ENCODE measurements around the gene TSC22D4. TPM values are rescaled to one million over a fixed set of nuclear protein-coding genes. Genes with fewer than 3 reads are reported as not detected.

TSC22D4 gene
- polyA plus RNA-seq, 2 of the 4 experiments (the other 2 are of a cell fraction): 7.9 to 28.9 TPM

DNA sequence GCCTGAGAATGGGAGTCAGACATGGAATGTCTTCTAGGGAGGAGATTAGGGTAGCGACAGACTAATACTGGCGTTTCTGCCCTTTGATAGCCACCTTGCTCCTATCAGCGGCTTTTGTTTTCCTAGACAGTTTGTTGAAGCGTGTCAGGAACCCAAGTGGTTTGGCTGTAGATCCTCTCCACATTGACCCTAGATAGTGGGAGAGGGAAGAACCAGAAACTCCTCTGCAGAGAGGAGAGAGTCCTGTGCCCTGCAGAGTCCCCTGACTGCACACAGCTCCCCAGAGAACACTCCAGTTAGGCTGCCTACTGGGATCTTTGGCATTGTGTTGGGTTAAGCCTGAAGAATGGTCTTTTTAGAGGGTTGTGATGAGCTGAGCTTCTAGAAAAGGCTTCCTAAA is 47.0 kb downstream of the TSC22D4 start:
- ChIA-PET POLR2A (no interaction called here), CTCF (no interaction called here)
- Histone ChIP-seq H3K4me2 (peak overlapping the region; percentile 88), H3K27ac (0 out of 6 replicates have a peak overlapping the region, but pooled peaks of 1 of the 2 experiments have one; percentile 100), H3K4me3 (no peak overlapping the region), H3K4me1 (peaks cover 34% of the 10 kb centered on the region), H3K9me3 (peaks cover 5% of the 10 kb centered on the region; the same call in 1 of the 3 replicates)
- ATAC-seq (no peak), DNase-seq (ENCODE audit: low read depth in 1 of 2, low spot score in 1 of 2) (no peak), FAIRE-seq (no peak)
- WGBS (ENCODE audit: missing lambda C conversion rate): 91% methylated on average over 4 of the region's 4 CpGs
- TF ChIP-seq EHMT2 (IDR thresholded peaks at IDR 0.05; ENCODE audit: low read depth): no peak
- TF ChIP-seq, protein P1, sequence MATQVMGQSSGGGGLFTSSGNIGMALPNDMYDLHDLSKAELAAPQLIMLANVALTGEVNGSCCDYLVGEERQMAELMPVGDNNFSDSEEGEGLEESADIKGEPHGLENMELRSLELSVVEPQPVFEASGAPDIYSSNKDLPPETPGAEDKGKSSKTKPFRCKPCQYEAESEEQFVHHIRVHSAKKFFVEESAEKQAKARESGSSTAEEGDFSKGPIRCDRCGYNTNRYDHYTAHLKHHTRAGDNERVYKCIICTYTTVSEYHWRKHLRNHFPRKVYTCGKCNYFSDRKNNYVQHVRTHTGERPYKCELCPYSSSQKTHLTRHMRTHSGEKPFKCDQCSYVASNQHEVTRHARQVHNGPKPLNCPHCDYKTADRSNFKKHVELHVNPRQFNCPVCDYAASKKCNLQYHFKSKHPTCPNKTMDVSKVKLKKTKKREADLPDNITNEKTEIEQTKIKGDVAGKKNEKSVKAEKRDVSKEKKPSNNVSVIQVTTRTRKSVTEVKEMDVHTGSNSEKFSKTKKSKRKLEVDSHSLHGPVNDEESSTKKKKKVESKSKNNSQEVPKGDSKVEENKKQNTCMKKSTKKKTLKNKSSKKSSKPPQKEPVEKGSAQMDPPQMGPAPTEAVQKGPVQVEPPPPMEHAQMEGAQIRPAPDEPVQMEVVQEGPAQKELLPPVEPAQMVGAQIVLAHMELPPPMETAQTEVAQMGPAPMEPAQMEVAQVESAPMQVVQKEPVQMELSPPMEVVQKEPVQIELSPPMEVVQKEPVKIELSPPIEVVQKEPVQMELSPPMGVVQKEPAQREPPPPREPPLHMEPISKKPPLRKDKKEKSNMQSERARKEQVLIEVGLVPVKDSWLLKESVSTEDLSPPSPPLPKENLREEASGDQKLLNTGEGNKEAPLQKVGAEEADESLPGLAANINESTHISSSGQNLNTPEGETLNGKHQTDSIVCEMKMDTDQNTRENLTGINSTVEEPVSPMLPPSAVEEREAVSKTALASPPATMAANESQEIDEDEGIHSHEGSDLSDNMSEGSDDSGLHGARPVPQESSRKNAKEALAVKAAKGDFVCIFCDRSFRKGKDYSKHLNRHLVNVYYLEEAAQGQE (IDR thresholded peaks at IDR 0.05): no peak
- TF ChIP-seq RFX5 (IDR thresholded peaks at IDR 0.05): no peak
- no peak for TF ChIP-seq HOXB5 (CRISPR knock-in tag; IDR thresholded peaks at IDR 0.05)
- TF ChIP-seq FOXS1 (CRISPR knock-in tag; IDR thresholded peaks at IDR 0.05): no peak
- no peak for TF ChIP-seq ZC3H11A (IDR thresholded peaks at IDR 0.05)
- TF ChIP-seq FOSL2 (IDR thresholded peaks at IDR 0.05): no peak
- TF ChIP-seq FOSL2 (CRISPR knock-in tag; IDR thresholded peaks at IDR 0.05): no peak
- no peak for TF ChIP-seq EP300 (IDR thresholded peaks at IDR 0.05)
- TF ChIP-seq, protein P2, sequence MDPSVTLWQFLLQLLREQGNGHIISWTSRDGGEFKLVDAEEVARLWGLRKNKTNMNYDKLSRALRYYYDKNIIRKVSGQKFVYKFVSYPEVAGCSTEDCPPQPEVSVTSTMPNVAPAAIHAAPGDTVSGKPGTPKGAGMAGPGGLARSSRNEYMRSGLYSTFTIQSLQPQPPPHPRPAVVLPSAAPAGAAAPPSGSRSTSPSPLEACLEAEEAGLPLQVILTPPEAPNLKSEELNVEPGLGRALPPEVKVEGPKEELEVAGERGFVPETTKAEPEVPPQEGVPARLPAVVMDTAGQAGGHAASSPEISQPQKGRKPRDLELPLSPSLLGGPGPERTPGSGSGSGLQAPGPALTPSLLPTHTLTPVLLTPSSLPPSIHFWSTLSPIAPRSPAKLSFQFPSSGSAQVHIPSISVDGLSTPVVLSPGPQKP (IDR thresholded peaks at IDR 0.05; ENCODE audit: low read depth, low read length): no peak
- TF ChIP-seq, protein P3, sequence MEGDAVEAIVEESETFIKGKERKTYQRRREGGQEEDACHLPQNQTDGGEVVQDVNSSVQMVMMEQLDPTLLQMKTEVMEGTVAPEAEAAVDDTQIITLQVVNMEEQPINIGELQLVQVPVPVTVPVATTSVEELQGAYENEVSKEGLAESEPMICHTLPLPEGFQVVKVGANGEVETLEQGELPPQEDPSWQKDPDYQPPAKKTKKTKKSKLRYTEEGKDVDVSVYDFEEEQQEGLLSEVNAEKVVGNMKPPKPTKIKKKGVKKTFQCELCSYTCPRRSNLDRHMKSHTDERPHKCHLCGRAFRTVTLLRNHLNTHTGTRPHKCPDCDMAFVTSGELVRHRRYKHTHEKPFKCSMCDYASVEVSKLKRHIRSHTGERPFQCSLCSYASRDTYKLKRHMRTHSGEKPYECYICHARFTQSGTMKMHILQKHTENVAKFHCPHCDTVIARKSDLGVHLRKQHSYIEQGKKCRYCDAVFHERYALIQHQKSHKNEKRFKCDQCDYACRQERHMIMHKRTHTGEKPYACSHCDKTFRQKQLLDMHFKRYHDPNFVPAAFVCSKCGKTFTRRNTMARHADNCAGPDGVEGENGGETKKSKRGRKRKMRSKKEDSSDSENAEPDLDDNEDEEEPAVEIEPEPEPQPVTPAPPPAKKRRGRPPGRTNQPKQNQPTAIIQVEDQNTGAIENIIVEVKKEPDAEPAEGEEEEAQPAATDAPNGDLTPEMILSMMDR (IDR thresholded peaks at IDR 0.05): no peak
- no peak for TF ChIP-seq MAFK (IDR thresholded peaks at IDR 0.05; ENCODE audit: partially characterized antibody)
- no peak for TF ChIP-seq POLR2AphosphoS2 (conservative IDR thresholded peaks at IDR 0.05; ENCODE audit: low read length)
- no peak for TF ChIP-seq RAD21 (conservative IDR thresholded peaks at IDR 0.05 in 1 of 2, IDR thresholded peaks at IDR 0.05 in 1 of 2)
- no peak for TF ChIP-seq RARB (CRISPR knock-in tag; IDR thresholded peaks at IDR 0.05)
- TF ChIP-seq NPAS2 (CRISPR knock-in tag; IDR thresholded peaks at IDR 0.05; ENCODE audit: borderline replicate concordance): no peak
- TF ChIP-seq, protein P4, sequence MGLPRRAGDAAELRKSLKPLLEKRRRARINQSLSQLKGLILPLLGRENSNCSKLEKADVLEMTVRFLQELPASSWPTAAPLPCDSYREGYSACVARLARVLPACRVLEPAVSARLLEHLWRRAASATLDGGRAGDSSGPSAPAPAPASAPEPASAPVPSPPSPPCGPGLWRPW (IDR thresholded peaks at IDR 0.05): no peak
- TF ChIP-seq ZFP36 (IDR thresholded peaks at IDR 0.05; ENCODE audit: borderline replicate concordance, partially characterized antibody): no peak
- no peak for TF ChIP-seq KDM1A (IDR thresholded peaks at IDR 0.05; ENCODE audit: low read depth)
- no peak for TF ChIP-seq KDM5A (IDR thresholded peaks at IDR 0.05)
- TF ChIP-seq HDAC2 (IDR thresholded peaks at IDR 0.05): no peak

DNA sequence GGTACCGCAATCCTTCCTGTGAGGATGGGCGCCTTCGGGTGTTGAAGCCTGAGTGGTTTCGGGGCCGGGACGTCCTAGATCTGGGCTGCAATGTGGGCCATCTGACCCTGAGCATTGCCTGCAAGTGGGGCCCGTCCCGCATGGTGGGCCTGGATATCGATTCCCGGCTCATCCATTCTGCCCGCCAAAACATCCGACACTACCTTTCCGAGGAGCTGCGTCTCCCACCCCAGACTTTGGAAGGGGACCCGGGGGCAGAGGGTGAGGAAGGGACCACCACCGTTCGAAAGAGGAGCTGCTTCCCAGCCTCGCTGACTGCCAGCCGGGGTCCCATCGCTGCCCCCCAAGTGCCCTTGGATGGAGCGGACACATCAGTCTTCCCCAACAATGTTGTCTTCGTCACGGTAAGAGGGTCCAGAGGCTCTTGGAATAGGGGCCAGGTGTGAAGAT is 47.7 kb downstream of the TSC22D4 start:
- peak overlapping the region in 1 of 2 experiments; percentile 100; a peak in 2 of 6 replicates for H3K27ac ChIP-seq
- H3K4me3 ChIP-seq: no peak overlapping the region
- DNase-seq (ENCODE audit: low read depth in 1 of 2, low spot score in 1 of 2) (no peak), FAIRE-seq (no peak), ATAC-seq (no peak)
- H3K4me1 ChIP-seq: peaks cover 34% of the 10 kb centered on the region
- POLR2A ChIA-PET: no interaction called here
- CTCF ChIA-PET: no interaction called here
- TF ChIP-seq FOSB (CRISPR knock-in tag; IDR thresholded peaks at IDR 0.05) (no peak), NFE2L2 (conservative IDR thresholded peaks at IDR 0.05; ENCODE audit: low read length) (no peak), ZNF302 (CRISPR knock-in tag; IDR thresholded peaks at IDR 0.05) (no peak), MAZ (IDR thresholded peaks at IDR 0.05; ENCODE audit: borderline replicate concordance, low read depth, low read length) (no peak), ZFP36 (IDR thresholded peaks at IDR 0.05; ENCODE audit: borderline replicate concordance, partially characterized antibody) (no peak), FOSL2 (IDR thresholded peaks at IDR 0.05) (no peak), FOSL2 (CRISPR knock-in tag; IDR thresholded peaks at IDR 0.05) (no peak), GATA3 (IDR thresholded peaks at IDR 0.05; ENCODE audit: borderline replicate concordance) (no peak), HOXB5 (CRISPR knock-in tag; IDR thresholded peaks at IDR 0.05) (no peak)
- TF ChIP-seq, protein P5, sequence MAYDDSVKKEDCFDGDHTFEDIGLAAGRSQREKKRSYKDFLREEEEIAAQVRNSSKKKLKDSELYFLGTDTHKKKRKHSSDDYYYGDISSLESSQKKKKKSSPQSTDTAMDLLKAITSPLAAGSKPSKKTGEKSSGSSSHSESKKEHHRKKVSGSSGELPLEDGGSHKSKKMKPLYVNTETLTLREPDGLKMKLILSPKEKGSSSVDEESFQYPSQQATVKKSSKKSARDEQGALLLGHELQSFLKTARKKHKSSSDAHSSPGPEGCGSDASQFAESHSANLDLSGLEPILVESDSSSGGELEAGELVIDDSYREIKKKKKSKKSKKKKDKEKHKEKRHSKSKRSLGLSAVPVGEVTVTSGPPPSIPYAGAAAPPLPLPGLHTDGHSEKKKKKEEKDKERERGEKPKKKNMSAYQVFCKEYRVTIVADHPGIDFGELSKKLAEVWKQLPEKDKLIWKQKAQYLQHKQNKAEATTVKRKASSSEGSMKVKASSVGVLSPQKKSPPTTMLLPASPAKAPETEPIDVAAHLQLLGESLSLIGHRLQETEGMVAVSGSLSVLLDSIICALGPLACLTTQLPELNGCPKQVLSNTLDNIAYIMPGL (CRISPR knock-in tag; IDR thresholded peaks at IDR 0.05; ENCODE audit: borderline replicate concordance): no peak
- 96% methylated on average over 23 of the region's 23 CpGs for WGBS (ENCODE audit: missing lambda C conversion rate)
- H3K9me3 ChIP-seq: peaks cover 5% of the 10 kb centered on the region; the same call in 1 of the 3 replicates
- peak overlapping the region; percentile 88 for H3K4me2 ChIP-seq

All from A549 (cell line).